HG03103 (cell line): ENCODE measurements around the gene MGLL.
"Not testable (repeated sequence)": the region's sequence is repeated elsewhere in the genome, so short reads cannot be mapped to it uniquely, and the experiment has no call there.

Experiments
- ATAC-seq: cut with Tn5 transposase; IDR thresholded peaks from one replicate; pipeline ENCODE4 v1.9.1; 2021; ENCODE audit warnings: low read depth; ENCODE audit not compliant: unreplicated experiment

MGLL gene

GRCh38 chr3:127712881-127713771 lies 109.2 kb downstream of the MGLL start:
- no peak for ATAC-seq

- ATAC-seq, result no peak
Observed at GRCh38 chr3:127712461-127712860, 109.9 kb downstream of the MGLL start.

GRCh38 chr3:127711896-127712295 lies 110.4 kb downstream of the MGLL start:
- no peak for ATAC-seq

- ATAC-seq, result no peak
Observed at GRCh38 chr3:127711021-127711695, 111.2 kb downstream of the MGLL start.

- ATAC-seq, result no peak
Observed at GRCh38 chr3:127710155-127710941, 112.0 kb downstream of the MGLL start.

- ATAC-seq, result no peak
Observed at GRCh38 chr3:127709320-127710060, 112.8 kb downstream of the MGLL start.

- no peak for ATAC-seq
Observed at GRCh38 chr3:127708837-127709236, 113.5 kb downstream of the MGLL start.

- ATAC-seq, result no peak
Observed at GRCh38 chr3:127707851-127708411, 114.4 kb downstream of the MGLL start.

- ATAC-seq, result no peak
Observed at GRCh38 chr3:127706785-127707351, 115.4 kb downstream of the MGLL start.

GRCh38 chr3:127706312-127706711 lies 116.0 kb downstream of the MGLL start:
- ATAC-seq, result no peak

GRCh38 chr3:127704840-127705239 lies 117.5 kb downstream of the MGLL start:
- ATAC-seq, result not testable (repeated sequence)

GRCh38 chr3:127702151-127702578 lies 120.2 kb downstream of the MGLL start:
- ATAC-seq, result no peak

- no peak for ATAC-seq
Observed at GRCh38 chr3:127701280-127701911, 120.9 kb downstream of the MGLL start.

GRCh38 chr3:127700406-127700805 lies 121.9 kb downstream of the MGLL start:
- no peak for ATAC-seq

GRCh38 chr3:127699416-127700300 lies 122.7 kb downstream of the MGLL start:
- ATAC-seq, result no peak

- ATAC-seq, result no peak
Observed at GRCh38 chr3:127698691-127699415, 123.5 kb downstream of the MGLL start.

GRCh38 chr3:127698286-127698685 lies 124.0 kb downstream of the MGLL start:
- ATAC-seq, result no peak
